T-helper 9 cell (primary cell): ENCODE measurements around the gene DRGX.

ENCODE experiments used
- DNase-seq: peaks from one replicate; pipeline ENCODE4 v3.0.0-alpha.2; 2020

Gene DRGX

GRCh38 chr10:49381111-49381900 is 14.6 kb downstream of the DRGX start:
- DNase-seq, result no peak

- DNase-seq, result no peak
Measured at GRCh38 chr10:49379596-49380410, 16.1 kb downstream of the DRGX start.

GRCh38 chr10:49377256-49377655 is 18.6 kb downstream of the DRGX start:
- no peak for DNase-seq

- DNase-seq, result no peak
Measured at GRCh38 chr10:49375611-49376010, 20.3 kb downstream of the DRGX start.

- DNase-seq, result no peak
Measured at GRCh38 chr10:49374740-49375139, 21.1 kb downstream of the DRGX start.

GRCh38 chr10:49373361-49373760 is 22.5 kb downstream of the DRGX start:
- no peak for DNase-seq

GRCh38 chr10:49371967-49372366 is 23.9 kb downstream of the DRGX start:
- no peak for DNase-seq

- no peak for DNase-seq
Measured at GRCh38 chr10:49370326-49371100, 25.4 kb downstream of the DRGX start.

GRCh38 chr10:49369216-49370162 is 26.4 kb downstream of the DRGX start:
- no peak for DNase-seq

- DNase-seq, result no peak
Measured at GRCh38 chr10:49368256-49368655, 27.6 kb downstream of the DRGX start.

GRCh38 chr10:49367600-49367999 is 28.3 kb downstream of the DRGX start:
- no peak for DNase-seq

GRCh38 chr10:49366460-49366859 is 29.4 kb downstream of the DRGX start:
- no peak for DNase-seq

- no peak for DNase-seq
Measured at GRCh38 chr10:49365675-49366415, 30.0 kb downstream of the DRGX start.

- DNase-seq, result no peak
Measured at GRCh38 chr10:49365275-49365674, 30.6 kb downstream of the DRGX start.

- no peak for DNase-seq
Measured at GRCh38 chr10:49364747-49365146, 31.1 kb downstream of the DRGX start.

GRCh38 chr10:49364051-49364450 is 31.8 kb downstream of the DRGX start:
- no peak for DNase-seq

GRCh38 chr10:49363309-49364031 is 32.4 kb downstream of the DRGX start:
- no peak for DNase-seq

- no peak for DNase-seq
Measured at GRCh38 chr10:49362596-49363260, 33.2 kb downstream of the DRGX start.

- DNase-seq, result no peak
Measured at GRCh38 chr10:49361735-49362568, 33.9 kb downstream of the DRGX start.
